GM23248 (cell line): ENCODE data around the gene SRP14. TPM values are rescaled to one million over a fixed set of nuclear protein-coding genes. Genes with fewer than 3 reads are reported as not detected.
"Not testable (repeated sequence)": the region's sequence is repeated elsewhere in the genome, so short reads cannot be mapped to it uniquely, and the experiment has no call there.

Source experiments
- DNase-seq: peaks from one replicate; pipeline ENCODE4 v3.0.0-alpha.2; 2015
- H2AFZ ChIP-seq: fragments of 200-600 bp; sonication (generic); 2 replicates; pipeline ENCODE4 v1.6.1; 2016; ENCODE audit warnings: antibody characterized with exemption
- H3F3A ChIP-seq: fragments of 200-600 bp; sonication (generic); 2 replicates; pipeline ENCODE4 v1.6.1; 2016; ENCODE audit warnings: mild to moderate bottlenecking, antibody characterized with exemption, mixed run types; ENCODE audit not compliant: insufficient read depth
- H3K27ac ChIP-seq: fragments of 200-600 bp; sonication (generic); 2 replicates; pipeline ENCODE4 v1.5.1; 2016; ENCODE audit warnings: mild to moderate bottlenecking
- H3K27me3 ChIP-seq: fragments of 200-600 bp; sonication (generic); replicated peaks from 2 replicates; pipeline ENCODE4 v1.6.1; 2016; ENCODE audit warnings: mild to moderate bottlenecking; ENCODE audit not compliant: insufficient read depth
- H3K36me3 ChIP-seq: fragments of 200-600 bp; sonication (generic); 2 replicates; pipeline ENCODE4 v1.6.1; 2016; ENCODE audit warnings: low read depth, mild to moderate bottlenecking
- H3K4me1 ChIP-seq: fragments of 200-600 bp; sonication (generic); 2 replicates; pipeline ENCODE4 v1.6.1; 2016; ENCODE audit warnings: mild to moderate bottlenecking; ENCODE audit not compliant: insufficient read depth
- H3K4me2 ChIP-seq: fragments of 200-600 bp; sonication (generic); one replicate; pipeline ENCODE4 v1.6.1; 2016; ENCODE audit warnings: mild to moderate bottlenecking; ENCODE audit not compliant: unreplicated experiment
- H3K4me3 ChIP-seq: fragments of 200-600 bp; sonication (generic); 2 replicates; pipeline ENCODE4 v1.5.1; 2016; ENCODE audit warnings: mild to moderate bottlenecking
- H3K79me2 ChIP-seq: fragments of 200-600 bp; sonication (generic); 2 replicates; pipeline ENCODE4 v1.6.1; 2016; ENCODE audit warnings: mild to moderate bottlenecking; ENCODE audit not compliant: insufficient read depth
- H3K9ac ChIP-seq: fragments of 200-600 bp; sonication (generic); 2 replicates; pipeline ENCODE4 v1.6.1; 2016; ENCODE audit warnings: mild to moderate bottlenecking
- H3K9me2 ChIP-seq: fragments of 200-600 bp; sonication (generic); 2 replicates; pipeline ENCODE4 v1.6.1; 2016; ENCODE audit warnings: mixed run types, mild to moderate bottlenecking, moderate library complexity; ENCODE audit not compliant: insufficient read depth
- H3K9me3 ChIP-seq: fragments of 200-600 bp; sonication (generic); one replicate; pipeline ENCODE4 v1.6.1; 2017; ENCODE audit warnings: low read depth
- H4K20me1 ChIP-seq: fragments of 200-600 bp; sonication (generic); 2 replicates; pipeline ENCODE4 v1.6.0; 2016; ENCODE audit not compliant: insufficient read depth
- EZH2 ChIP-seq: fragments of 200-600 bp; sonication (generic); IDR thresholded peaks from 2 replicates; pipeline ENCODE4 v1.6.1; 2018; ENCODE audit warnings: antibody characterized with exemption, mild to moderate bottlenecking; ENCODE audit not compliant: insufficient read depth, poor library complexity, severe bottlenecking
- EZH2phosphoT487 ChIP-seq: fragments of 200-600 bp; sonication (generic); IDR thresholded peaks from 2 replicates; pipeline ENCODE4 v1.6.1; 2018; ENCODE audit warnings: antibody characterized with exemption, moderate library complexity, mild to moderate bottlenecking, low read depth; ENCODE audit not compliant: insufficient read depth
- WGBS, 2 experiments: methylation state at CpG; one replicate each; pipeline ENCODE4 v1.1.6; 2015 to 2017; ENCODE audit warnings: low lambda C conversion rate in 2 of 2, low coverage in 1 of 2; ENCODE audit errors: missing lambda C conversion rate in 2 of 2; 5-methylcytosine and 5-hydroxymethylcytosine counted together
- in situ Hi-C: fragments of 300-500 bp; cut with MboI; formaldehyde crosslinking; loops from 2 replicates; pipeline ENCODE4 v1.15.0; 2020
- polyA plus RNA-seq: library from polyadenylated mRNA; unstranded; fragments of >200 nt; fragmentation: Nextera tagmentation; extraction: Ambion mirVana; gene quantifications from 2 replicates; pipeline ENCODE4 v1.2.1, GENCODE V29; 2016
- total RNA-seq: library from RNA; depleted of rRNA; stranded (reverse); fragments of >200 nt; shearing (Covaris generic); gene quantifications from 2 replicates; pipeline ENCODE4 v1.2.3, GENCODE V29; 2014

Gene SRP14
- total and polyA plus RNA-seq, 2 experiments from 2014 or later: 282 to 796 TPM

DNA sequence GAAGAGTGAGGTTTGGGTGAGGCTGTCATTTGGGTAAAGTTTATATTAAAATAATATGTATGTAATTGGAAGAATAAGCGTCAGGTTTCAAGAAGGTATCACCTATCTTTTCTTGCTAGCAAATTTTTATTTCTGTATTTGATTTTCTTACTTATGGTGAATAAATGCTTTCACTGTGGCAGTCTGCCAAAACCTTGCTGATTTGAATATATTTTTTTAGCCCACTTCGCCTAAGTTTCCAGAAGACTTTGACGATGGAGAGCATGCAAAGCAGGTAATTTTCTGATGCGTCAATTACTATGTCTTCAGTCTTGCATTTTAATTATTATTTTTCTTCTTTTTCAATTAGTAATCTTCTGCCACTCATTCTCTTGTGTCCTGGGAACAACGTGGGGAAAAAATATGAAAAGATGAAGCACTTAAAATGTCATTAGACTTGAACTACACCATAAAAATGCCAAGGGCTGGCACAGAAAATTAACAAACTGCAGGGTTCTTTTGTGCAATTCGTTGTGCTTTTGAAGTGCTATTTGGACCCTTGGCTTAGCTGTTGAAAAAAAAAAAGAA, 40.4 kb downstream of the SRP14 start:
- Histone ChIP-seq H3K9ac (no peak overlapping the region), H3K36me3 (peaks cover 43% of the 10 kb centered on the region), H3K4me2 (no peak overlapping the region), H3K9me3 (no peaks in the 10 kb centered on the region), H3F3A (peaks cover 31% of the 10 kb centered on the region), H3K79me2 (no peaks in the 10 kb centered on the region), H3K27me3 (no peaks in the 10 kb centered on the region), H3K9me2 (no peaks in the 10 kb centered on the region), H3K27ac (no peak overlapping the region), H3K4me3 (no peak overlapping the region), H2AFZ (no peak overlapping the region), H4K20me1 (no peaks in the 10 kb centered on the region), H3K4me1 (peaks cover 35% of the 10 kb centered on the region)
- WGBS, 2 experiments: 63 to 64% methylated on average over 6 of the region's 6 CpGs
- no peak for DNase-seq
- in situ Hi-C loops: no loop called here
- TF ChIP-seq EZH2phosphoT487 (no peak), EZH2 (no peak)

DNA sequence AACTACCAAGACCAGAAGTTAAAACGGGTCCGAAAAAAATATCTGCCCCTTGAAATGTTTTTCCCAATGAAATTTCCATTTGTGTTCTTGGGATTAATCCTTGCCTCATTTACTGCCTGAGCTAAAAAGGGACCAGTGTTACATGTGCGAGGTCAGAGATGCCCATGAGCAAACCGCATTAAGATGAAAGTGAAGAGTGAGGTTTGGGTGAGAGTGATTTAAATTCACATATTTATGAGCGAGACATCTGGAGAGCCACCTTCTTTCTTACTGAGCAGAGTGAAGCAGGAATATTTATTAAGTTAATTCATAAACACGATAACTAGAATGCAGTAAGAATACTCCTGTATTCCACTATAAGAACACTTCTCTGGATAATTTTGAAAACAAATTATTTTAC, 41.3 kb downstream of the SRP14 start:
- WGBS, 2 experiments: 85 to 88% methylated on average over 6 of the region's 6 CpGs
- in situ Hi-C loops: no loop called here
- no peak for TF ChIP-seq EZH2
- TF ChIP-seq EZH2phosphoT487: no peak
- Histone ChIP-seq H3F3A (peaks cover 31% of the 10 kb centered on the region), H3K27me3 (no peaks in the 10 kb centered on the region), H3K9me2 (no peaks in the 10 kb centered on the region), H3K79me2 (no peaks in the 10 kb centered on the region), H4K20me1 (no peaks in the 10 kb centered on the region), H3K27ac (0 out of 2 replicates have a peak overlapping the region, but pooled peaks have one; percentile 40), H3K9me3 (no peaks in the 10 kb centered on the region), H3K9ac (no peak overlapping the region), H2AFZ (no peak overlapping the region), H3K4me3 (no peak overlapping the region), H3K4me2 (no peak overlapping the region), H3K36me3 (peaks cover 42% of the 10 kb centered on the region), H3K4me1 (peaks cover 35% of the 10 kb centered on the region)
- DNase-seq: no peak

DNA sequence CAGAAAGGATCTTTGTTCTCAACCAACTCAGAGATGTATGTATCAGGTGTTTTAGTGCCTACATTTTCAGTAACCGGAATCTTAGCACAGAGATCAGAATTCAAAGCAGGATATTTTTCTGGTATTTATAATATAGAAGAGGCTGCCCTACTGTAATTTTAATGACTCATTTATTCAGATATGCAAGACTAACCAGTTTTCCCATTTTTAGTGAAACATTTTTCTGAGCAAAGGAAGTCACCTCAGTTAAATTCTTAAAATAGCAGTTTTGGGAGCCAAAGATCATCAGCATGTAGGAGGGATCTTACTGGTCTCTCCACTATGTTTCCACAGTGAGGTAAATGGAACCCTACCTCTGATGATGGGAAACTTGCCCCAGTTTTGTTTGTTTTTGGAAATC, 42.0 kb downstream of the SRP14 start:
- Histone ChIP-seq H3K4me1 (peaks cover 35% of the 10 kb centered on the region), H4K20me1 (no peaks in the 10 kb centered on the region), H2AFZ (no peak overlapping the region), H3K27ac (peak overlapping the region; percentile 40), H3K4me3 (no peak overlapping the region), H3K36me3 (peaks cover 42% of the 10 kb centered on the region), H3K79me2 (no peaks in the 10 kb centered on the region), H3F3A (peaks cover 31% of the 10 kb centered on the region), H3K9me2 (no peaks in the 10 kb centered on the region), H3K4me2 (peak overlapping the region; percentile 18), H3K27me3 (no peaks in the 10 kb centered on the region), H3K9me3 (no peaks in the 10 kb centered on the region), H3K9ac (no peak overlapping the region)
- 96% methylated on average over 1 of the region's 1 CpG for WGBS, 2 experiments
- no peak for TF ChIP-seq EZH2
- TF ChIP-seq EZH2phosphoT487: no peak
- peak; percentile 41 for DNase-seq
- in situ Hi-C loops: no loop called here

DNA sequence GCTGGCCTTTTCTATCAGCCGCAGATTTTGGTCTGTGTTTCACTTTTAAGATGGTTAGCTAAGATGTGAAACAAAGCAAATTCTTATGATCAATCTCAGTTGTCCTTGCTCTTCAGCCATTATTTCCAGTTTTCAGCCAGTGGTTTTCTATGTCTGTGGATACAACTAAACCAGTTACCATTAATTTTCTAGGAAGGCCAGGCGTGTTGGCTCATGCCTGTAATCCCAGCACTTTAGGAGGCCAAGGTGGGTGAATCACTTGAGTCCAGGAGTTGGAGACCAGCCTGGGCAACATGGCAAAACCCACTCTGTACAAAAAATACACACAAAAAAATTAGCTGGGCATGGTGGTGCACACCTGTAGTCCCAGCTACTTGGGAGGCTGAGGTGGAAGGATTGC, 42.8 kb downstream of the SRP14 start:
- Histone ChIP-seq H3K4me1 (peaks cover 35% of the 10 kb centered on the region), H3F3A (peaks cover 31% of the 10 kb centered on the region), H3K36me3 (peaks cover 50% of the 10 kb centered on the region)
- H2AFZ ChIP-seq, H4K20me1 ChIP-seq, H3K4me3 ChIP-seq, DNase-seq, in situ Hi-C loops, H3K9ac ChIP-seq, H3K79me2 ChIP-seq, H3K27ac ChIP-seq, H3K9me3 ChIP-seq, H3K27me3 ChIP-seq, H3K9me2 ChIP-seq, H3K4me2 ChIP-seq: not testable (repeated sequence)
- 97 to 98% methylated on average over 2 of the region's 2 CpGs for WGBS, 2 experiments

DNA sequence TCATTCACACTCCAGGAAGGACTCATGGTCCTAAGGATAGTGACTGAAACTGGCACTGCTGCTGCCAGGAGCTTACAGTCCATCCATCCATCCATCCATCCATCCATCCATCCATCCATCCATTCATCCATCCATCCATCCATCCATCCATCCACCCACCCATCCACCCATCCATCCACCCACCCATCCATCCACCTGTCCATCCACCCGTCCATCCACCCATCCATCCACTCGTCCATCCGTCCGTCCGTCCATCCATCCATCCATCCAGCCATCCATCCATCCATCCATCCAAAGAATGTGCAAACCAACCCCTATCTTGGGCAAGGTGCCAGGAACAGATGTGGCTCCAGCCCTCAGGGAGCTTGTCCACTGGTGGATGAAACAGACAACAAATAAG, 46.0 kb downstream of the SRP14 start:
- DNase-seq, H4K20me1 ChIP-seq, H3K4me3 ChIP-seq, H2AFZ ChIP-seq, in situ Hi-C loops, H3K79me2 ChIP-seq, H3K27ac ChIP-seq, H3K9me2 ChIP-seq, H3K9ac ChIP-seq, H3K27me3 ChIP-seq, H3K4me2 ChIP-seq, H3K9me3 ChIP-seq: not testable (repeated sequence)
- H3F3A ChIP-seq: peaks cover 24% of the 10 kb centered on the region
- 98 to 99% methylated on average over 5 of the region's 5 CpGs for WGBS, 2 experiments
- H3K36me3 ChIP-seq: peaks cover 65% of the 10 kb centered on the region
- peaks cover 19% of the 10 kb centered on the region for H3K4me1 ChIP-seq
